Activated T-helper 9 cell treated with anti-CD3 and anti-CD28 coated beads, Interleukin-2, amount 50 U/mL, for 16 hours (primary cell): ENCODE data around the gene BROX.
"Not testable (repeated sequence)": the region's sequence is repeated elsewhere in the genome, so short reads cannot be mapped to it uniquely, and the experiment has no call there.

Experiments
- DNase-seq: peaks from one replicate; pipeline ENCODE4 v3.0.0-alpha.2; 2020; ENCODE audit warnings: low read depth

The BROX gene

GRCh38 chr1:222732216-222733159 is 20.1 kb downstream of the BROX start:
- no peak for DNase-seq

DNA sequence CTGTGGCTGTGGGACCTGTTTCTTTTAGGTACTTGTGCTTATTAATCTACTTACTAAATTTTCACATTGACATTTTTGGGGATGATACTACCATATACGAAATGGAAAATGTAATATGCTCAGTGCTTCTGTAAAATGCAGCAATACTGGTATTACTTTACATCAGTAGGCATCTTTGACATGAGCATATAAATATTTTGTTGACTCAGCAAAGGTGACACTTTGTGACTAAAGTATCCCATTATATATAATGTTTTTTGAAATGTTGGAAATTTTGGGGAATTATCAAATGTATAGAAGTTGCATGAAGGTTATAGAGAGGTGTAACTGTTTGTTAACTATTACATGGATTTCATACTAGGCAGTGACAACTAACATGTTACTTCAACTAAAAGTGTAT is 22.4 kb downstream of the BROX start:
- no peak for DNase-seq

GRCh38 chr1:222736470-222736869 is 24.1 kb downstream of the BROX start:
- no peak for DNase-seq

DNA sequence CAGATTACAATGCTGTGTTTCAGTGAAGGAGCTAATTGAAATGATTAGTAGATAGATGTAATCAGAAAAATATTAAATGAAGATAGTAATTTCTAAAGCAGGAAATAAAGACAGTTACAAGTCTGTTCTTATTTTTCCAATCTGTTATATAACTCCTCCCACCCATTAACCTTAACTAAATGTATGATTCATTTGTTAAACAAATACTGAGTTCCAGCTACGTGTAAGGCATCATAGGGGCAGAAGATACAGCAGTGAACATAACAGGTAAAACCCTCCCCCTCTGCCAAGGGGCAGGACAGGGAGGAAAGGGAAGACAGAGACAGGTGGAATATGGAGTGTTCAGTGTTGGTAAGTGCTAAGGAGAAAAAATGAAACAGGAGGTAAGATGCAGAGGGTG is 24.6 kb downstream of the BROX start, which contains the start of gene FAM177B:
Gene FAM177B (plus strand): TSS at position 231 of the 400 bp plus-strand sequence. CDS start 9,344 bp downstream, outside the sequence.
- no peak for DNase-seq

- DNase-seq: no peak
Measured at GRCh38 chr1:222739465-222739864, 27.1 kb downstream of the BROX start.

- no peak for DNase-seq
Measured at GRCh38 chr1:222739929-222740328, 27.6 kb downstream of the BROX start.

- DNase-seq: not testable (repeated sequence)
Measured at GRCh38 chr1:222741630-222742457, 29.5 kb downstream of the BROX start.

GRCh38 chr1:222749927-222750326 is 37.6 kb downstream of the BROX start:
- DNase-seq: no peak

- DNase-seq: no peak
Measured at GRCh38 chr1:222750651-222751050, 38.3 kb downstream of the BROX start.

DNA sequence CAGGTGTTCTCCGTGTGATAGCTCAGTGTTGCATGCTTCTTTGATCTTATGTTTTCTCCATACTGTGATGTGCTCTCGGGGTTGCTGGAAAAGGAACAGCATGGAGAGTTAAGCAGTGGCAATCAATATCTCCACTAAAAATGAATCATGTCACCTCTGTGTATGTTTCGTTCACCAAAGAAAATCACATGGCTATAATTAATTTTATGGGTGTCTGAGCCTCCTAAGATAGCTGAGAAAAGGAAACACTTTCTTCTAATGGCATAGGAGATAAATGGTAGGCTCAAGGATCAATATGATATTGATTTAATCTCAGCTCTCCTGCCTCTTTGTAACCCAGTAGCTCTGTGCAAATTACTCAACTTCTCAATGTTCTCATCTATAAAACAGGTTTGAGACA is 38.9 kb downstream of the BROX start:
- DNase-seq: no peak

- no peak for DNase-seq
Measured at GRCh38 chr1:222754366-222755139, 42.2 kb downstream of the BROX start.

DNA sequence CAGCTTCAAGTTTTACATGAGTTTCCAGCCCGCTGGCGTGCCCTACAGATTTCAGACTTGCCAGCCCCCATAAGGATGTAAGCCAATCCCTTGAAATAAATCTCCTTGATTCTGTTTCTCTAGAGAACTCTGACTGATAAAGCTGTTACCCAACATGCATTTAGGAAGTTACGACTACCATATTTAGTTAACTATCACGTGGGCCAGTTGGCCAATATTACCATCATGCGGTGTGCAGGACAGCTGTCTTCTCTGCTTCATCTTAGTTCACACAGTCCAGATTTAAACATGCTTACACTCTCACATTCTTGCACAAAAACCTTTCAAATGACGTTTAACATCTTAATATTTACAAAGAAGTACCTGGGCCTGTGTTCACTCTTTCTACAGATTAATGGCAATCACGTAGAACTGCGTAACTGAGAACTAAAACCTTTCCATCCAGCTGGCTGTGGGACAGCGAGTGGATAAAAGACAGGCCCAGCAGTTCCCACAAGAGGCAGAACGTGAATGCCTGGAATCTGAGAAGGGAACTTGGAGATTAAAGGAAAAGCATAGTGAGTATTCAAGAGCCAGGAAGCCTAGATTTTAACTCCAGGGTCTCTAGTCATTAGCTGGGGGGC is 45.4 kb downstream of the BROX start:
- no peak for DNase-seq

- no peak for DNase-seq
Measured at GRCh38 chr1:222759451-222760035, 47.2 kb downstream of the BROX start.

GRCh38 chr1:222761083-222761482 is 48.7 kb downstream of the BROX start:
- DNase-seq: no peak

DNA sequence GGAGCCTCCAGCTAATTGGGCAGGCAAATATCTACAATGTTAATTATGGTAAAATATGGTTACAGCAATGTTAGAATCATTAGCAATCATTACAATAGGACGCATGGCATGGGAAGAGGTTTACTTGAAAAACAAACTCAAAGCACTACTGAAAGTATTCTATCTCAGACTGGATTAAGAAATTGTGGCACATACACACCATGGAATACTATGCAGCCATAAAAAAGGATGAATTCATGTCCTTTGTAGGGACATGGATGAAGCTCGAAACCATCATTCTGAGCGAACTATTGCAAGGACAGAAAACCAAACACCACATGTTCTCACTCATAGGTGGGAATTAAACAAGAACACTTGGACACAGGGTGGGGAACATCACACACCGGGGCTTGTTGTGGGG is 49.8 kb downstream of the BROX start:
- DNase-seq: not testable (repeated sequence)

DNA sequence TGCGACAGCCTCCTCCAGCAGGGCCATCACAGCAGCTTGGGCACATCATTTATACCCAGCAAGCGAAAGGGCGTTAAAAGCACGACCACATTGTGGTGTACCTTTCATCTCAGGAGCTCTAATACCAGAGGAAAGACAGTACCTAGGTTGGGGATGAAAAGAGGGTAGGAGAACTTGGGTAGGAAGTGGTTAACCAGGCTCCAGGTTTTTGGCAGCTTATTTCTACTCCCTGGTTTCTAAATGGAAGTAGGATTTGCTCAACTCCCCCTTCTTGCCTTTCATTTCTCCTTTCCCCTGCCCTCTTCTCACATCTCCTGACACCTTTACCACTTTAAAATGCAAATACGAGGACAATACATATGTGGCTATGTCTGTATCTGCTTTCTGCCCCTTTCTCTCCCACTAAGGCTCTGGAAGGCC is 54.8 kb downstream of the BROX start:
- no peak for DNase-seq

- DNase-seq: no peak
Measured at GRCh38 chr1:222768592-222768991, 56.2 kb downstream of the BROX start.

- DNase-seq: no peak
Measured at GRCh38 chr1:222769181-222769580, 56.8 kb downstream of the BROX start.

GRCh38 chr1:222769971-222770620 is 57.7 kb downstream of the BROX start:
- DNase-seq: no peak

DNA sequence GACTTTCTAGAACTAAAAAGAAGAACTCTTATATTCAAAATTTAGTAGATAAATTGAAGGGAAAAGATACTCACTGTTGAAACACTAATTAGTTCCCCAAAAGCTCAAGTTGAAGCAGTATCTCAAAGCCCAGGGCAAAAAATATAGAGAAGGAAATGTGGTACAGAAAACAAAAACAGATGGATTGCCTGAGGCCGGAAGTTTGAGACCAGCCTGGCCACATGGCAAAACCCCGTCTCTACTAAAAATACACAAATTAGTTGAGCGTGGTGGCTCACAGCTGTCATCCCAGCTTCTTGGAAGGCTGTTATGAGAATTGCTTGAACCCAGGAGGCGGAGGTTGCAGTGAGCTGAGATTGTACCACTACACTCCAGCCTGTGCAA is 60.6 kb downstream of the BROX start:
- DNase-seq: no peak

GRCh38 chr1:222777463-222777862 is 65.1 kb downstream of the BROX start:
- DNase-seq: no peak
